Panc1 (cell line): ENCODE results near the gene CREB3L1.

Experiments
- POLR2AphosphoS5 ChIP-seq: IDR thresholded peaks from 2 replicates; pipeline ENCODE4 v1.6.1; 2012; ENCODE audit warnings: mild to moderate bottlenecking, low read depth, low read length, moderate library complexity
- REST ChIP-seq, 2 experiments: IDR thresholded peaks; 2 replicates each; pipeline ENCODE4 v1.6.1; 2011 to 2012; ENCODE audit warnings: low read depth in 2 of 2, control low read depth in 1 of 2, low read length in 1 of 2, mild to moderate bottlenecking in 1 of 2, moderate library complexity in 1 of 2; ENCODE audit not compliant: insufficient read depth in 1 of 2
- TCF7L2 ChIP-seq: IDR thresholded peaks from 2 replicates; pipeline ENCODE4 v1.6.1; 2011; ENCODE audit warnings: mild to moderate bottlenecking, low read depth, low read length, inconsistent platforms
- TF ChIP-seq, protein P1 (sequence below): fragments of 450-650 bp; IDR thresholded peaks from 2 replicates; pipeline ENCODE4 v1.5.1; 2017; ENCODE audit warnings: mild to moderate bottlenecking

GRCh38 chr11:46362156-46363030 lies 84.9 kb downstream of the CREB3L1 start:
- TF ChIP-seq, protein P1, sequence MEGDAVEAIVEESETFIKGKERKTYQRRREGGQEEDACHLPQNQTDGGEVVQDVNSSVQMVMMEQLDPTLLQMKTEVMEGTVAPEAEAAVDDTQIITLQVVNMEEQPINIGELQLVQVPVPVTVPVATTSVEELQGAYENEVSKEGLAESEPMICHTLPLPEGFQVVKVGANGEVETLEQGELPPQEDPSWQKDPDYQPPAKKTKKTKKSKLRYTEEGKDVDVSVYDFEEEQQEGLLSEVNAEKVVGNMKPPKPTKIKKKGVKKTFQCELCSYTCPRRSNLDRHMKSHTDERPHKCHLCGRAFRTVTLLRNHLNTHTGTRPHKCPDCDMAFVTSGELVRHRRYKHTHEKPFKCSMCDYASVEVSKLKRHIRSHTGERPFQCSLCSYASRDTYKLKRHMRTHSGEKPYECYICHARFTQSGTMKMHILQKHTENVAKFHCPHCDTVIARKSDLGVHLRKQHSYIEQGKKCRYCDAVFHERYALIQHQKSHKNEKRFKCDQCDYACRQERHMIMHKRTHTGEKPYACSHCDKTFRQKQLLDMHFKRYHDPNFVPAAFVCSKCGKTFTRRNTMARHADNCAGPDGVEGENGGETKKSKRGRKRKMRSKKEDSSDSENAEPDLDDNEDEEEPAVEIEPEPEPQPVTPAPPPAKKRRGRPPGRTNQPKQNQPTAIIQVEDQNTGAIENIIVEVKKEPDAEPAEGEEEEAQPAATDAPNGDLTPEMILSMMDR: no peak
- TF ChIP-seq POLR2AphosphoS5 (no peak), TCF7L2 (no peak), REST (IDR thresholded peaks at IDR 0.05; ENCODE audit: insufficient read depth in 1 of 2, low read depth in 2 of 2, low read length in 1 of 2) (no peak)
